MM.1S (cell line): ENCODE data around the gene PPP2R3C.

Source experiments
- DNase-seq: peaks from one replicate; pipeline ENCODE4 v3.0.0-alpha.2; 2015
- H2AFZ ChIP-seq: fragments of 300-600 bp; sonication (generic); 2 replicates; pipeline ENCODE4 v1.6.0; 2016; ENCODE audit warnings: antibody characterized with exemption, low read length
- H3F3A ChIP-seq: fragments of 300-600 bp; sonication (generic); 2 replicates; pipeline ENCODE4 v1.6.1; 2016; ENCODE audit warnings: mild to moderate bottlenecking, antibody characterized with exemption, low read length, moderate library complexity, mixed read lengths; ENCODE audit not compliant: insufficient read depth
- H3K27ac ChIP-seq: fragments of 300-600 bp; sonication (generic); 2 replicates; pipeline ENCODE4 v1.5.1; 2016; ENCODE audit warnings: mild to moderate bottlenecking, low read length
- H3K27me3 ChIP-seq: fragments of 300-600 bp; sonication (generic); replicated peaks from 2 replicates; pipeline ENCODE4 v1.6.0; 2016; ENCODE audit warnings: low read length; ENCODE audit not compliant: insufficient read depth
- H3K36me3 ChIP-seq: fragments of 300-600 bp; sonication (generic); replicated peaks from 2 replicates; pipeline ENCODE4 v1.6.1; 2016; ENCODE audit warnings: mild to moderate bottlenecking, low read length, mixed read lengths; ENCODE audit not compliant: insufficient read depth
- H3K4me1 ChIP-seq: fragments of 300-600 bp; sonication (generic); 2 replicates; pipeline ENCODE4 v1.6.1; 2016; ENCODE audit warnings: low read length, mixed read lengths
- H3K4me2 ChIP-seq: fragments of 300-600 bp; sonication (generic); 2 replicates; pipeline ENCODE4 v1.6.0; 2016; ENCODE audit warnings: low read depth, low read length
- H3K4me3 ChIP-seq: fragments of 300-600 bp; sonication (generic); 2 replicates; pipeline ENCODE4 v1.5.1; 2016; ENCODE audit warnings: low read length, mixed read lengths
- H3K79me2 ChIP-seq: fragments of 300-600 bp; sonication (generic); 2 replicates; pipeline ENCODE4 v1.6.1; 2016; ENCODE audit warnings: mixed run types, low read length, mixed read lengths
- H3K9ac ChIP-seq: fragments of 300-600 bp; sonication (generic); 2 replicates; pipeline ENCODE4 v1.6.1; 2016; ENCODE audit warnings: low read length, mixed read lengths
- H3K9me2 ChIP-seq: fragments of 300-600 bp; sonication (generic); replicated peaks from 2 replicates; pipeline ENCODE4 v1.6.1; 2016; ENCODE audit warnings: mild to moderate bottlenecking, low read length, mixed read lengths; ENCODE audit not compliant: insufficient read depth
- H3K9me3 ChIP-seq: fragments of 300-600 bp; sonication (generic); replicated peaks from 2 replicates; pipeline ENCODE4 v1.6.1; 2016; ENCODE audit warnings: mild to moderate bottlenecking, low read length, mixed read lengths; ENCODE audit not compliant: insufficient read depth
- H4K20me1 ChIP-seq: fragments of 300-600 bp; sonication (generic); 2 replicates; pipeline ENCODE4 v1.6.1; 2016; ENCODE audit warnings: mild to moderate bottlenecking, low read length, moderate library complexity, mixed read lengths; ENCODE audit not compliant: insufficient read depth
- CTCF ChIP-seq: fragments of 300-600 bp; sonication (generic); IDR thresholded peaks from 2 replicates; pipeline ENCODE4 v1.5.1; 2016; ENCODE audit warnings: antibody characterized with exemption, low read length, mixed read lengths
- EZH2 ChIP-seq: fragments of 300-600 bp; sonication (generic); optimal IDR thresholded peaks from 2 replicates; pipeline ENCODE3; 2017; ENCODE audit warnings: low read depth, mild to moderate bottlenecking, antibody characterized with exemption, low read length, mixed read lengths
- EZH2phosphoT487 ChIP-seq: fragments of 300-600 bp; sonication (generic); IDR thresholded peaks from 2 replicates; pipeline ENCODE4 v1.6.1; 2018; ENCODE audit warnings: antibody characterized with exemption, low read length

PPP2R3C gene

GRCh38 chr14:35140718-35141581, 19.2 kb upstream of the PPP2R3C start:
- no peaks in the 10 kb centered on the region for H4K20me1 ChIP-seq
- no peaks in the 10 kb centered on the region for H3K79me2 ChIP-seq
- H3K36me3 ChIP-seq, result no peaks in the 10 kb centered on the region
- H3K9me2 ChIP-seq, result no peaks in the 10 kb centered on the region
- no peak overlapping the region for H3K4me3 ChIP-seq
- no peak overlapping the region for H3K4me2 ChIP-seq
- no peak overlapping the region for H2AFZ ChIP-seq
- H3K4me1 ChIP-seq, result no peaks in the 10 kb centered on the region
- no peak overlapping the region for H3K9ac ChIP-seq
- peak; percentile 48 for DNase-seq
- no peaks in the 10 kb centered on the region for H3F3A ChIP-seq
- no peak overlapping the region for H3K27ac ChIP-seq
- TF ChIP-seq EZH2phosphoT487, result no peak
- TF ChIP-seq CTCF, result peak; percentile 24
- no peaks in the 10 kb centered on the region for H3K9me3 ChIP-seq
- H3K27me3 ChIP-seq, result no peaks in the 10 kb centered on the region

- no peaks in the 10 kb centered on the region for H3F3A ChIP-seq
- H3K27me3 ChIP-seq, result no peaks in the 10 kb centered on the region
- no peaks in the 10 kb centered on the region for H3K79me2 ChIP-seq
- H3K9ac ChIP-seq, result no peak overlapping the region
- no peak overlapping the region for H3K4me3 ChIP-seq
- H3K9me3 ChIP-seq, result no peaks in the 10 kb centered on the region
- H2AFZ ChIP-seq, result no peak overlapping the region
- DNase-seq, result no peak
- H4K20me1 ChIP-seq, result no peaks in the 10 kb centered on the region
- no peak overlapping the region for H3K4me2 ChIP-seq
- no peak overlapping the region for H3K27ac ChIP-seq
- no peaks in the 10 kb centered on the region for H3K36me3 ChIP-seq
- H3K4me1 ChIP-seq, result no peaks in the 10 kb centered on the region
- TF ChIP-seq EZH2phosphoT487 (no peak), CTCF (no peak), EZH2 (no peak)
- H3K9me2 ChIP-seq, result no peaks in the 10 kb centered on the region
Observed at GRCh38 chr14:35138585-35138984, 16.8 kb upstream of the PPP2R3C start.

GRCh38 chr14:35134329-35135123, 12.7 kb upstream of the PPP2R3C start:
- no peak for DNase-seq
- no peak overlapping the region for H3K4me2 ChIP-seq
- H3K9ac ChIP-seq, result no peak overlapping the region
- TF ChIP-seq EZH2, result no peak
- H3K36me3 ChIP-seq, result no peaks in the 10 kb centered on the region
- H3K4me3 ChIP-seq, result no peak overlapping the region
- no peaks in the 10 kb centered on the region for H3K9me3 ChIP-seq
- no peaks in the 10 kb centered on the region for H3K79me2 ChIP-seq
- no peaks in the 10 kb centered on the region for H3K27me3 ChIP-seq
- no peaks in the 10 kb centered on the region for H3K9me2 ChIP-seq
- H3K4me1 ChIP-seq, result no peaks in the 10 kb centered on the region
- H3K27ac ChIP-seq, result no peak overlapping the region
- H2AFZ ChIP-seq, result no peak overlapping the region
- H3F3A ChIP-seq, result no peaks in the 10 kb centered on the region
- no peaks in the 10 kb centered on the region for H4K20me1 ChIP-seq
